GM19043 (cell line): ENCODE results near the gene TSC22D1.
"Not testable (repeated sequence)": the region's sequence is repeated elsewhere in the genome, so short reads cannot be mapped to it uniquely, and the experiment has no call there.

Source experiments
- ATAC-seq: cut with Tn5 transposase; IDR thresholded peaks from one replicate; pipeline ENCODE4 v1.9.1; 2021; ENCODE audit warnings: low read depth; ENCODE audit not compliant: unreplicated experiment

The TSC22D1 gene

GRCh38 chr13:44458313-44458975 lies 117.7 kb downstream of the TSC22D1 start:
- no peak for ATAC-seq

- ATAC-seq, result not testable (repeated sequence)
Measured at GRCh38 chr13:44456212-44456611, 119.9 kb downstream of the TSC22D1 start.

GRCh38 chr13:44455769-44456168 lies 120.4 kb downstream of the TSC22D1 start:
- ATAC-seq, result no peak

DNA sequence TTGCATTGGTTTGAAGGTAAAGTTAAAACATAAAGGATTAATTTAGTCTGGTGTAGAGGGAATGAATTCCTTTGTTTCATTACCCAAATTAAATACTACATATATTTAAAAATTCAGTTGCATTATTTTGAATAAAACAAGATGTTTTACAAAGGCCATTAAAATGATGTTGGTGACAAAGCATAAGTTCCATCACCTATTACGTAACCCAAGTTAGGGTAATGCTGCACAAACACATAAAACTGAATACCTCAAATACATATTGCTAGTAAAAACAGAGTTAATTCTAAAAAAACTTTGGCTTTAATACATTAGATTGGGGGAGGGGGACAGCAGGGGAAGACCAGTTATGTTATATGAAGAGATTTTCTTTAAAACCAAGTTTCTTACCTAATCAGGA lies 122.2 kb downstream of the TSC22D1 start:
- no peak for ATAC-seq

DNA sequence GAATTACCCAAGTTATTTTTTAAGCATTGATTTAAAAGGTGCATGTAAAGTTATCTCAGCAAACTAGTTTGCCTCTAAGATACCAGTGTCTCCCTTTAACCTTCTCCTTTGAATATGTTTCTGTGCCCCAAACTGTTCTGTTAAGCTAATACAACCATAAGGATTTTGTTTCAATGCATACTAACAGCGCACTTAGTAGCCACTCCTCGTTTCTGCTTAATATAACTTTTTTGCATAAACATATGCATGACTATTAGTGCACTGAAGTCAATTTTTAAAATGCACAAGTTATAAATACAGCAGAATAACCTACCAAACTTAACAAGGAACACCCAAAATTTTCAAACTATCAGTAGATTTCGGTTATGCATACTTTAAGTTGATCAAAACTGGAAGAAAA lies 123.1 kb downstream of the TSC22D1 start:
- ATAC-seq, result no peak

- no peak for ATAC-seq
Measured at GRCh38 chr13:44452418-44452817, 123.7 kb downstream of the TSC22D1 start.

DNA sequence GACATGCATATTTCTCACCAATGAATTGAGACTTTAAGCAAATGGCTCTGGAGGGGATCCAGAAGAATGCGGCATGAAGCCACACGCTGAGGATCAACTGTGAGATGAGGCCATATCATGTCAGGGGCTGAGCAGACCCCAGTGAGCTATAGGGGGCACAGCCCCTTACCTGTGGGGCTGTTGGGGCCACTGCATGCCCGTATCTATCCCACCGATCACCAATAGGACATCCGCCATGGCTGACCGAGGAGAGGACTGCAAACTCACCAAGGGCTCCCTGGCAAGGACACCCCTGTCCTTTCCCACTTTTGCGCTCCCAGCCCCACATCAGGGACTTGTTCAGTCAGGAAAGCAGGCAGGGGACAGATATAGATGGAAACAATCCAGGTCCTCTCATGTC lies 124.5 kb downstream of the TSC22D1 start:
- no peak for ATAC-seq

- no peak for ATAC-seq
Measured at GRCh38 chr13:44451126-44451525, 125.0 kb downstream of the TSC22D1 start.

DNA sequence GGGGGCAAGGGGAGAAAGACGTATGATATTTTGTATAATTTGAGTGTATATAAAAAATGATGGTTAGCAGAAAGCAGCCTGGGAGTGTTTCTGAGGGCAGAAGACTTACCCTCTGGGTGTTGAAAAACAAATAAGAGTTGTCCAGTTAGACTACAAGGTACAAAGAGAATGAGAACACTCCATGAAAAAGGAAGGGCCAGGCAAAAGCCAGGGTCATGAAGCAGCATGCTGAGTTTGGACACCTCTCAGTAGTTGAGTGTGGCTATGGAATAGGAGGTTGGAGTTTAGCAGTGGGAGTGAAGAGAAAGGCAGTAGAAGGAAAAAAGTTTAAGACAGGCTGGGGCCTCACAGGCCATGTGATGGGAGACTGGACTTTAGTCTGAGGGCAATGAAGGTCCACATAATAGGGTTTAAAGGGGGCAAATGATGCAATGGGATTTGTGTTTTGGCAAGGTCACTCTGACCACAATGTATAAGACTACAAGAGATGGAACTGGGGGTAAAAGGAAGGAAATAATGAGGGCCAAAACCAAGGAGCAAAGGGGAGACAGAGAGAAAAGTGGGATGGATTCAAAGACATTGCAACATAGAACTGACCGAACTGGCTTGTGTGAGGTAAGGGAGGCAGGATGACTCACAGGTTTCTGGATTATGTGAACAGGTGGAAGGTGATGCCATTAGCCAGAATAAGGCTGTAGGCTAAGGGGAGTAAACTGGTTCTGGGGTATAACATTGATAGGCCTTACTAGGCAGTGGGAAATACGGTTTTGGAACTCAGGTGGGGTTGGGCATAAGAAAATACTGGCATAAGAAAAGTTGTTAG lies 125.9 kb downstream of the TSC22D1 start:
- no peak for ATAC-seq

- no peak for ATAC-seq
Measured at GRCh38 chr13:44448875-44449274, 127.3 kb downstream of the TSC22D1 start.

DNA sequence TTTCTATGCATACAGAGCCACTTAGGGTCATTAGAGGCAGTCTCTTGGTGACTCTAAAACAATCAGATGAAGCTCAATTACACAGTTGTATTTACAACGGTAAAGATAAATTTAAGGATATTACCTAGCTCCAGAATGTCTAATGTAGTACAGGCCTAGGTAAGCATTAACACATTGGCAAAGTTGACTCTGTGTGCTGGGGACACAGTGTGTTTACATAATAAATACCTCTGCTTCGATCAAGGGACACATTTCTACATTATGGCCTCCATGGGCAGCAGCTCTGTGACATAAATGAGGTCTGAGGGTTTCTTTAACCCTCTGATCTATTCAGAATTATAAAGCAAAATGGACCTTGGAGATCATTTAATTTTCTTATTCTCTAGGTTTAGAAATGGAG lies 127.8 kb downstream of the TSC22D1 start:
- no peak for ATAC-seq

DNA sequence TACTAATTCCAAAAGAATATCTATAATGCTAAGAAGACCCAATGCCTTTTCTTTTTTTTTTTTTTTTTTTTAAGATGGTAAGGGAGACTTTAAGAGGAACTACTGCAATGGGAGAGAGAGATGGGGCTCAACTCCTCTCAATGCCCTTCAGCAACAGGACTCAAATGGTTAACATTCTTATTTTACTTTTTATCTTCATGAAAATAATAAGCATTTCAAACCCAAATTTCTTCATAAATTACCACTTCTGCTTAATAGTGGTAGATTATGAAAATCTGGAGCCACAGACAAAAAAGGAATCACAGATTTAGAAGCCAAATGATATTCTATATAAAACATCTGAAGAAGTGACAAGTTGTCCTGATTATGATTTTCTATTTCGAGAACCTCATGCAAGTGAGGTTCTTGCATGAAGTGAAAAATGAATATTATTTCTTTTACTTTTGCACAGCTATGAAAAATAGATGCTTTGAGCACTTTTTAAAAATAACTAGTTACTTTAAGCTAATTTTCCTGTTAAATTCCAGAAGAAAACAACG lies 128.3 kb downstream of the TSC22D1 start:
- no peak for ATAC-seq

GRCh38 chr13:44440046-44440608 lies 136.0 kb downstream of the TSC22D1 start:
- ATAC-seq, result no peak

DNA sequence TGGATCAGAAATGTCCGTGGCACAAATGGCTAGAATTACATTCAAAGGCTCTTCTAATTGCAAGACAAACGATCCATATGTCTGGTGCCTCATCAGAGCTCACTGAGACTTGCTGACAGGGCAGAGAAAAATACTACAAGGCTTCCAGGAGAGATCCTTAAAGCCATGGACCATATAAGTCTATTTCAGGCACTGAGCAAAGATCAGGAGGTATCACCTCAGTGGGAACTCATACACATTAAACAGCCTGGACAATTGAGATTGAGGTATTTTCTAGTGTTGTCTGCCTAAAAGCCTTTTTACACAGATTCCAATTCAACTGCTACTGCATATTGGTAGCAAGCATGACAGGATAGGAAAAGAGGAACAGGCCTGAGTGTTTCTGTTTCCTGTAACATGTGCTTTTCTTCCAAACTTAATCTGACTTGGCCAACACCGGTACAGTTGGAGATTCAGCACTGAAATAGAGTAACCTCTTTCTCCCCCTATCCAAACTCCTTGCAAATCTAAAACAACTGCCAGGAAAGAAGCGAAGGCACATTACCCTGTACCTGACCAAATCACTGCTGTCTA lies 136.6 kb downstream of the TSC22D1 start:
- no peak for ATAC-seq

- no peak for ATAC-seq
Measured at GRCh38 chr13:44438234-44438579, 137.9 kb downstream of the TSC22D1 start.

DNA sequence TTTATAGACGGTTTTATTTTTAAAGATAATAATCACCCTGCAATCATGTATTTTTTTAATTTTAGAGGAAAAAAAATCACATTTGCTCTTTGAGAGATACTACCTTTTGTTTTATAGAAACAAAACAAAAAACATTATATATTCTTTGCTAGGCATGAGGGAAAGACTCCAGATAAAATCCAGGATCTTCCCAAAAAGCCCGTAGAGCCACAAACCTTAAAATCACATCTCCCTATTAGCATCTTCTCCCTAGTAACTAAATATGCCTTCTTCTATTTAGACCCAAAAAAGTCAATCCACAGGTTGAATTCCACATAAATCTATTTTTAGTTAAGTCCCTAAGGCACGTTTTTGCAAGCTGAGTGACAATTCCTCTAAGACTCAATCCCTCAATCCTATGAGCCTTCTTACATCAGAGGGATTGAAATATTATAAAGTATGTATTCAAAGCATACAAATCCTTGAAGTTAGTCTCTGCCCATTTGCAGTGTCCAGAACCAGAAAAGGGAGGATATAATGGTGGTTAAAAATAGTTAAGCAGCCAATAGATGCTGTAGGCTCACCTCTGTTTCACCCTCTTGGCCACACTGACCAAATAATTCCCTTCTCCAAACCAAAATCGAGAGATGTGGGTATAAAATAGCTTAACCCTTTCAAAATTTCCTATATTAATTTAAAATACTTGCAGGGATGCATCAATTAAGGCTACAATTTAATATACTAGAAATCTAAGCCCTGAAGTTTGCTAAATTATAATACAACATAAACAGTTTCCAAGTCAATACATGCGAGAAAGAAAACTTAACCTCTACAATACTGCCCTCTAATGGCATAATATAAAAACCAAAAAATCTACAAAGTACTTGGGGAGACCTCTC lies 138.5 kb downstream of the TSC22D1 start:
- no peak for ATAC-seq

GRCh38 chr13:44436589-44437337 lies 139.4 kb downstream of the TSC22D1 start:
- no peak for ATAC-seq

DNA sequence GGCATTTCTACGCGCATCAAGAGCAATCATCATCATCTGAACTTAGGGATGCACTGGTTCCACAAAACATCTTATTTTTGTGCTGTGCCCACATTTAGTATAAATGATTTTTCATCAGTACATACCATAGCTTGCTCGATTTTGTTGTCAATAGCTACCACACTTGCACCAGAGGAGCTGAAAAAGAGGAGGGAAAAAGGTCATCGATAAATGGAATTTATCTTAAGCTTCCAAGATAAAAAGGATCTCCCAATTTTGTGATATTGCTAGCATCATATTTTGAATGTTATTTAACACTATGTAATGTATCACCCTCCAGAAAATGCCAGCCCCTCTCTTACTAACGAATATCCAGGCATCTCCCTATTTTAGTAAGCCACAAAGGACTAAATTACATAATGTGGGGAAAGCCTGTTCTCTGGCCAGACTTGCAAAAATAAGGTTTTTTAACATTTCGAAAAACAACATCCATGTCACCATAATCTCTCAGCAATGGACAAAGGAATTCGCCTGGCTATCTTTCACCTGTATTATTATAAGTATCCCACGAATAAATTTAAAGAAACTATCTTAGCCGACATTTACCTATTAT lies 140.1 kb downstream of the TSC22D1 start:
- ATAC-seq, result no peak
